C4-2B (cell line): Measurements from ENCODE around the gene BCL7A.

Experiments used
- ZFX ChIP-seq: fragments of 450-650 bp; IDR thresholded peaks from 2 replicates; pipeline ENCODE4 v1.6.1; 2017
- TF ChIP-seq, protein P1 (sequence below): fragments of 450-650 bp; conservative IDR thresholded peaks from 2 replicates; pipeline ENCODE4 v1.5.1; 2017; ENCODE audit warnings: mild to moderate bottlenecking

DNA sequence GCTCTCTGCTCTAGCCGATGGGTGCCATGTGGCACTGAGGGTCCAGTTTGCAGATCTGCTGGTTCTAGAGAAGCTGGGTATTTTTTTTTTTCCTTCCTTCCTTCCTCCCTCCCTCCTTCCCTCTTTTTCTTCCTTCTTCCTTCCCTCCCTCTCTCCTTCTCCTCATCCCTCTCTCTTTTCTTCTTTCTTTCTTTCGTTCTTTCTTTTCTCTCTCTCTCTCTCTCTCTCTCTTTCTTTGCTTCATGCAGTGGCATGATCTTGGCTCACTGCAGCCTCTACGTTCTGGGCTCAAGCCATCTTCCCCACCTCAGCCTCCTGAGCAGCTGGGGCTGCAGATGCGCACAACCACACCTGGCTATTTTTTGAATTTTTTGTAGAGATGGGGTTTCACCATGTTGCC, 2.7 kb upstream of the BCL7A start:
- TF ChIP-seq, protein P1, sequence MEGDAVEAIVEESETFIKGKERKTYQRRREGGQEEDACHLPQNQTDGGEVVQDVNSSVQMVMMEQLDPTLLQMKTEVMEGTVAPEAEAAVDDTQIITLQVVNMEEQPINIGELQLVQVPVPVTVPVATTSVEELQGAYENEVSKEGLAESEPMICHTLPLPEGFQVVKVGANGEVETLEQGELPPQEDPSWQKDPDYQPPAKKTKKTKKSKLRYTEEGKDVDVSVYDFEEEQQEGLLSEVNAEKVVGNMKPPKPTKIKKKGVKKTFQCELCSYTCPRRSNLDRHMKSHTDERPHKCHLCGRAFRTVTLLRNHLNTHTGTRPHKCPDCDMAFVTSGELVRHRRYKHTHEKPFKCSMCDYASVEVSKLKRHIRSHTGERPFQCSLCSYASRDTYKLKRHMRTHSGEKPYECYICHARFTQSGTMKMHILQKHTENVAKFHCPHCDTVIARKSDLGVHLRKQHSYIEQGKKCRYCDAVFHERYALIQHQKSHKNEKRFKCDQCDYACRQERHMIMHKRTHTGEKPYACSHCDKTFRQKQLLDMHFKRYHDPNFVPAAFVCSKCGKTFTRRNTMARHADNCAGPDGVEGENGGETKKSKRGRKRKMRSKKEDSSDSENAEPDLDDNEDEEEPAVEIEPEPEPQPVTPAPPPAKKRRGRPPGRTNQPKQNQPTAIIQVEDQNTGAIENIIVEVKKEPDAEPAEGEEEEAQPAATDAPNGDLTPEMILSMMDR: no peak
- TF ChIP-seq ZFX: no peak
